ENCODE data around the gene DNAI1.

- TF ChIP-seq CTCF (IDR thresholded peaks at IDR 0.05) (no peak), ZFX (IDR thresholded peaks at IDR 0.05; ENCODE audit: borderline replicate concordance) (no peak)
These were observed 78.1 kb downstream of the DNAI1 start for GRCh38 chr9:34536685-34537084.

Measured in 22Rv1 (cell line).